ENCODE measurements around the gene PRKD1. TPM values are rescaled to one million over a fixed set of nuclear protein-coding genes. Genes with fewer than 3 reads are reported as not detected.

Gene PRKD1
- total and polyA plus RNA-seq, 2 donors: 2.5 to 5.6 TPM

GRCh38 chr14:29545714-29546113, 381.9 kb downstream of the PRKD1 start:
- no peaks in the 10 kb centered on the region for H3K36me3 ChIP-seq (ENCODE audit: control insufficient read depth in 2 of 2, insufficient read depth in 2 of 2, low read length in 1 of 2)
- WGBS: 98% methylated on average over 2 of the region's 2 CpGs
- no peaks in the 10 kb centered on the region for H3K4me1 ChIP-seq (ENCODE audit: control insufficient read depth in 2 of 2, insufficient read depth in 2 of 2, low read length in 2 of 2)
- H3K27me3 ChIP-seq (ENCODE audit: control insufficient read depth in 2 of 2, insufficient read depth in 1 of 2, low read length in 1 of 2): no peaks in the 10 kb centered on the region
- H3K27ac ChIP-seq (ENCODE audit: low read depth in 1 of 2, low read length in 1 of 2): no peak overlapping the region
- H3K9me3 ChIP-seq (ENCODE audit: control insufficient read depth in 2 of 2, insufficient read depth in 1 of 2, low read length in 1 of 2): no peaks in the 10 kb centered on the region
- no peak overlapping the region for H3K4me3 ChIP-seq (ENCODE audit: low read length in 2 of 2)
- DNase-seq (ENCODE audit: low read depth in 6 of 9, low spot score in 9 of 9): no peak

- no peak for DNase-seq (ENCODE audit: low read depth in 6 of 9, low spot score in 9 of 9)
- Histone ChIP-seq H3K27ac (ENCODE audit: low read depth in 1 of 2, low read length in 1 of 2) (no peak overlapping the region), H3K36me3 (ENCODE audit: control insufficient read depth in 2 of 2, insufficient read depth in 2 of 2, low read length in 1 of 2) (no peaks in the 10 kb centered on the region), H3K9me3 (ENCODE audit: control insufficient read depth in 2 of 2, insufficient read depth in 1 of 2, low read length in 1 of 2) (no peaks in the 10 kb centered on the region), H3K4me3 (ENCODE audit: low read length in 2 of 2) (no peak overlapping the region), H3K27me3 (ENCODE audit: control insufficient read depth in 2 of 2, insufficient read depth in 1 of 2, low read length in 1 of 2) (no peaks in the 10 kb centered on the region), H3K4me1 (ENCODE audit: control insufficient read depth in 2 of 2, insufficient read depth in 2 of 2, low read length in 2 of 2) (no peaks in the 10 kb centered on the region)
Observed at GRCh38 chr14:29536886-29537511, 390.6 kb downstream of the PRKD1 start.

GRCh38 chr14:29529418-29529817, 398.2 kb downstream of the PRKD1 start:
- DNase-seq (ENCODE audit: low read depth in 6 of 9, low spot score in 9 of 9): no peak
- H3K4me1 ChIP-seq (ENCODE audit: control insufficient read depth in 2 of 2, insufficient read depth in 2 of 2, low read length in 2 of 2): no peaks in the 10 kb centered on the region
- H3K4me3 ChIP-seq (ENCODE audit: low read length in 2 of 2): no peak overlapping the region
- no peak overlapping the region for H3K27ac ChIP-seq (ENCODE audit: low read depth in 1 of 2, low read length in 1 of 2)
- 57% methylated on average over 7 of the region's 7 CpGs for WGBS
- H3K27me3 ChIP-seq (ENCODE audit: control insufficient read depth in 2 of 2, insufficient read depth in 1 of 2, low read length in 1 of 2): no peaks in the 10 kb centered on the region
- H3K9me3 ChIP-seq (ENCODE audit: control insufficient read depth in 2 of 2, insufficient read depth in 1 of 2, low read length in 1 of 2): no peaks in the 10 kb centered on the region
- no peaks in the 10 kb centered on the region for H3K36me3 ChIP-seq (ENCODE audit: control insufficient read depth in 2 of 2, insufficient read depth in 2 of 2, low read length in 1 of 2)

GRCh38 chr14:29528889-29529288, 398.8 kb downstream of the PRKD1 start:
- no peak for DNase-seq (ENCODE audit: low read depth in 6 of 9, low spot score in 9 of 9)
- Histone ChIP-seq H3K4me3 (ENCODE audit: low read length in 2 of 2) (no peak overlapping the region), H3K36me3 (ENCODE audit: control insufficient read depth in 2 of 2, insufficient read depth in 2 of 2, low read length in 1 of 2) (no peaks in the 10 kb centered on the region), H3K27ac (ENCODE audit: low read depth in 1 of 2, low read length in 1 of 2) (no peak overlapping the region), H3K27me3 (ENCODE audit: control insufficient read depth in 2 of 2, insufficient read depth in 1 of 2, low read length in 1 of 2) (no peaks in the 10 kb centered on the region), H3K4me1 (ENCODE audit: control insufficient read depth in 2 of 2, insufficient read depth in 2 of 2, low read length in 2 of 2) (no peaks in the 10 kb centered on the region), H3K9me3 (ENCODE audit: control insufficient read depth in 2 of 2, insufficient read depth in 1 of 2, low read length in 1 of 2) (no peaks in the 10 kb centered on the region)
- WGBS: 51% methylated on average over 1 of the region's 1 CpG

- no peaks in the 10 kb centered on the region for H3K36me3 ChIP-seq (ENCODE audit: control insufficient read depth in 2 of 2, insufficient read depth in 2 of 2, low read length in 1 of 2)
- H3K9me3 ChIP-seq (ENCODE audit: control insufficient read depth in 2 of 2, insufficient read depth in 1 of 2, low read length in 1 of 2): no peaks in the 10 kb centered on the region
- DNase-seq (ENCODE audit: low read depth in 6 of 9, low spot score in 9 of 9): no peak
- no peak overlapping the region for H3K4me3 ChIP-seq (ENCODE audit: low read length in 2 of 2)
- H3K27me3 ChIP-seq (ENCODE audit: control insufficient read depth in 2 of 2, insufficient read depth in 1 of 2, low read length in 1 of 2): no peaks in the 10 kb centered on the region
- no peak overlapping the region for H3K27ac ChIP-seq (ENCODE audit: low read depth in 1 of 2, low read length in 1 of 2)
- H3K4me1 ChIP-seq (ENCODE audit: control insufficient read depth in 2 of 2, insufficient read depth in 2 of 2, low read length in 2 of 2): no peaks in the 10 kb centered on the region
Observed at GRCh38 chr14:29527286-29527685, 400.4 kb downstream of the PRKD1 start.
